OCI-LY7 (cell line): ENCODE measurements around the gene SDHAF3. TPM values are rescaled to one million over a fixed set of nuclear protein-coding genes. Genes with fewer than 3 reads are reported as not detected.

Experiments
- BruUV-seq: library from RNA; stranded (reverse); fragments of 400-500 nt; replicated peaks from 2 replicates; lab custom pipeline; 2021; lab: Mats Ljungman, UMichigan
- CTCF ChIA-PET: fragments of 300-600 bp; sonication (Branson Sonifier 250); formaldehyde crosslinking; loops from one replicate; lab custom pipeline; 2022; ENCODE audit warnings: antibody characterized with exemption; ENCODE audit not compliant: unreplicated experiment; lab: Charles Lee
- POLR2A ChIA-PET: fragments of 300-600 bp; sonication (Branson Sonifier 250); formaldehyde crosslinking; loops from one replicate; lab custom pipeline; 2022; ENCODE audit warnings: antibody characterized with exemption; lab: Charles Lee
- DNase-seq: peaks from one replicate; pipeline ENCODE4 v3.0.0-alpha.2; 2015; ENCODE audit warnings: low spot score
- H2AFZ ChIP-seq: fragments of 200-600 bp; sonication (generic), shearing (Covaris generic); 2 replicates; pipeline ENCODE4 v1.6.1; 2014; ENCODE audit warnings: mild to moderate bottlenecking, antibody characterized with exemption, low read length, moderate library complexity
- H3K27ac ChIP-seq: fragments of 200-600 bp; sonication (generic); 2 replicates; pipeline ENCODE4 v1.5.1; 2014; ENCODE audit warnings: mixed run types, low read depth, mild to moderate bottlenecking, moderate library complexity, low read length, inconsistent platforms; ENCODE audit not compliant: poor library complexity, severe bottlenecking
- H3K36me3 ChIP-seq: fragments of 200-600 bp; sonication (generic); 2 replicates; pipeline ENCODE4 v1.6.1; 2014; ENCODE audit warnings: mild to moderate bottlenecking, antibody characterized with exemption, low read length, moderate library complexity, mixed read lengths; ENCODE audit not compliant: insufficient read depth
- H3K4me1 ChIP-seq: fragments of 200-600 bp; sonication (generic); 2 replicates; pipeline ENCODE4 v1.5.1; 2014; ENCODE audit warnings: mild to moderate bottlenecking, low read length; ENCODE audit not compliant: insufficient read depth, poor library complexity, severe bottlenecking
- H3K4me2 ChIP-seq: fragments of 200-600 bp; sonication (generic); 2 replicates; pipeline ENCODE4 v1.6.1; 2014; ENCODE audit warnings: mild to moderate bottlenecking, low read length
- H3K4me3 ChIP-seq: fragments of 200-600 bp; sonication (generic); 2 replicates; pipeline ENCODE4 v1.5.1; 2014; ENCODE audit warnings: mild to moderate bottlenecking, low read depth, low read length; ENCODE audit not compliant: poor library complexity, severe bottlenecking
- H3K79me2 ChIP-seq: fragments of 200-600 bp; sonication (generic); 2 replicates; pipeline ENCODE4 v1.6.1; 2016; ENCODE audit warnings: low read depth, mild to moderate bottlenecking, low read length, moderate library complexity, mixed read lengths; ENCODE audit not compliant: insufficient read depth
- H3K9me2 ChIP-seq: fragments of 200-600 bp; sonication (generic); 2 replicates; pipeline ENCODE4 v1.6.1; 2016; ENCODE audit warnings: mild to moderate bottlenecking, low read length, mixed read lengths; ENCODE audit not compliant: insufficient read depth
- H3K9me3 ChIP-seq: fragments of 200-600 bp; sonication (generic); 2 replicates; pipeline ENCODE4 v1.6.1; 2014; ENCODE audit warnings: mild to moderate bottlenecking, mixed run types, low read length, mixed read lengths
- H4K20me1 ChIP-seq: fragments of 200-600 bp; sonication (generic); 2 replicates; pipeline ENCODE4 v1.6.1; 2014; ENCODE audit warnings: mild to moderate bottlenecking, antibody characterized with exemption, low read length, moderate library complexity, mixed read lengths; ENCODE audit not compliant: insufficient read depth
- CTCF ChIP-seq: fragments of 200-600 bp; sonication (generic); conservative IDR thresholded peaks from 2 replicates; pipeline ENCODE4 v1.5.1; 2014; ENCODE audit warnings: mild to moderate bottlenecking, antibody characterized with exemption, low read length, moderate library complexity, mixed read lengths
- EZH2phosphoT487 ChIP-seq: fragments of 200-600 bp; sonication (generic); IDR thresholded peaks from 2 replicates; pipeline ENCODE4 v1.6.1; 2018; ENCODE audit warnings: low read depth, borderline replicate concordance, mild to moderate bottlenecking, mixed run types, antibody characterized with exemption, low read length, moderate library complexity, mixed read lengths
- intact Hi-C: fragments of 100-400 bp; cut with micrococcal nuclease; formaldehyde crosslinking; loops from one replicate; pipeline ENCODE4 v1.10.0; 2022; ENCODE audit not compliant: unreplicated experiment
- total RNA-seq, 2 experiments: library from RNA; depleted of rRNA in 1 of 2; stranded (reverse); fragments of >200 nt in 1 of 2; shearing (Covaris generic) in 1 of 2; gene quantifications; 2 replicates each; pipeline ENCODE4 v1.2.3, GENCODE V29; 2014 to 2022

The SDHAF3 gene
- total RNA-seq, 2 experiments from 2014 or later = 27.9 to 30.6 TPM

- Histone ChIP-seq H3K9me3 (peaks cover 35% of the 10 kb centered on the region), H3K4me1 (no peaks in the 10 kb centered on the region), H3K79me2 (peaks cover 38% of the 10 kb centered on the region), H3K9me2 (no peaks in the 10 kb centered on the region), H3K4me2 (no peak overlapping the region), H3K36me3 (peaks cover 20% of the 10 kb centered on the region), H3K4me3 (no peak overlapping the region), H4K20me1 (no peaks in the 10 kb centered on the region), H2AFZ (no peak overlapping the region), H3K27ac (no peak overlapping the region)
- POLR2A ChIA-PET = interaction anchor here (1.0 to 1.8 kb wide), 4 partner anchors 14 to 32 kb away, joined by 3 to 6 read pairs (median 3); partner anchors contain the start of gene SDHAF3
- CTCF ChIA-PET = no interaction called here
- BruUV-seq = no TSS peak
- intact Hi-C loops = no loop called here
- DNase-seq = no peak
- TF ChIP-seq CTCF (no peak), EZH2phosphoT487 (no peak)
These were observed 15.7 kb downstream of the SDHAF3 start for GRCh38 chr7:97133159-97133558.

GRCh38 chr7:97138830-97139229 is 21.3 kb downstream of the SDHAF3 start:
- no peak for DNase-seq
- no peak overlapping the region for H3K4me2 ChIP-seq
- no peaks in the 10 kb centered on the region for H4K20me1 ChIP-seq
- TF ChIP-seq EZH2phosphoT487 = no peak
- CTCF ChIA-PET = no interaction called here
- no peaks in the 10 kb centered on the region; the same call in 1 of the 2 replicates for H3K79me2 ChIP-seq
- no TSS peak for BruUV-seq
- H2AFZ ChIP-seq = no peak overlapping the region
- H3K9me3 ChIP-seq = peaks cover 39% of the 10 kb centered on the region
- intact Hi-C loops = no loop called here
- H3K4me3 ChIP-seq = no peak overlapping the region
- H3K9me2 ChIP-seq = no peaks in the 10 kb centered on the region
- H3K36me3 ChIP-seq = peaks cover 47% of the 10 kb centered on the region
- POLR2A ChIA-PET = no interaction called here
- no peak overlapping the region for H3K27ac ChIP-seq
- no peaks in the 10 kb centered on the region for H3K4me1 ChIP-seq

- DNase-seq = peak; percentile 24
- intact Hi-C loops = loop anchor here (1.0 kb wide), 1 partner anchor 34 kb away; no protein-coding TSS in a partner anchor
- Histone ChIP-seq H4K20me1 (no peaks in the 10 kb centered on the region), H3K9me2 (no peaks in the 10 kb centered on the region), H3K4me3 (no peak overlapping the region), H3K4me1 (no peaks in the 10 kb centered on the region), H3K79me2 (peaks cover 5% of the 10 kb centered on the region; the same call in 1 of the 2 replicates), H3K4me2 (no peak overlapping the region), H3K9me3 (peaks cover 5% of the 10 kb centered on the region; the same call in 1 of the 2 replicates), H3K36me3 (peaks cover 25% of the 10 kb centered on the region), H2AFZ (no peak overlapping the region), H3K27ac (no peak overlapping the region)
- ChIA-PET POLR2A (interaction anchor here (0.8 to 1.1 kb wide), 2 partner anchors 27 to 35 kb away, joined by 4 to 6 read pairs; no protein-coding TSS in a partner anchor), CTCF (no interaction called here)
- BruUV-seq = no TSS peak
- TF ChIP-seq CTCF (peak; percentile 75), EZH2phosphoT487 (no peak)
These were observed 27.6 kb downstream of the SDHAF3 start for GRCh38 chr7:97145068-97145467.
